ENCODE results near the gene NR2E3.
"Not testable (repeated sequence)": the region's sequence is repeated elsewhere in the genome, so short reads cannot be mapped to it uniquely, and the experiment has no call there.

The NR2E3 gene

DNA sequence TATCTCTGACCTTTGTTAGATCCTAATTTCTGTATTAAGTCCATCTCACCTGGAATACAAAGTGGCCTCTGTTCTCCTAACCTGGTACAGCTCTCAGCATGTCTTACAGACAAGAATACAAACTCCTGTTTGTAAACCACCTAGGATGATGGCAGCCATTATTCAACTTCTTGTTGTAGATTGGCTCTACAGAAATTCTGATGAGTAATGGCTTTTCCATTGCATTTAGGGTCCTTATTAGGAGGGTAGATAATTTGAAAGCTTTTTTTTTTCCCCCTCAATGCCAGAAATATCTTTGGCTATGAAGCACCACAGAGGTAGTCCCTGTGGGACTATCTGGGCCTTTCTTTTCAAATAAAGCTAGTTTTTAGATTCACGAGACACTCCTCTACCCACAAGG lies 9.8 kb downstream of the NR2E3 start:
- DNase-seq, result no peak

DNA sequence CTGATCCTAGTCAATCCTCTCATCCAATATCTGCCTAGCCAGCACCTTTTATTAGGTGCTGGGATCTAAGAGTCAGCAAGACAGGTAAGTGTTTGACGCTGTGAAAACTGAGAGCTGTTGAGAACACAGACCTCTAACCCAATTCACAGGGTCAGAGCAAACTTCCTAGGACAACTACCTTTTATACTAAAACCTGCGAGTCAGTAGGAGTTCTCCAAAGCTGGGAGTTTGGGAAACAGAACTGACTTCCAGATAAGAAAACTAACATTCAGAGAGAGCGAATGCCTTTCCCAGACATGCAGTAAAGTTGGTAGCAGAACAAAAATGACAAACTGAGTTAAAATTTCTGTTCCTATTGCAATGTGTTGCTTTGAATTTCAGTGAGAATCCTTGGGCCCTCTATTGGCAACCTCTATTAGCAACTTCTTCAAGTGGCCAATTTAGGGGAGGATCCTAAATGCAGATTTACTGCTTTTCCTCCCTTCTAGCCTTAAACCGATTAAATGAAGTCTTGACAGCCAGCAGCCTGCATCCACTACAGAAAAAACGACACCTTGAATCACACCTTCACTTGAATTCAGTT lies 11.3 kb downstream of the NR2E3 start:
- DNase-seq, result no peak

DNA sequence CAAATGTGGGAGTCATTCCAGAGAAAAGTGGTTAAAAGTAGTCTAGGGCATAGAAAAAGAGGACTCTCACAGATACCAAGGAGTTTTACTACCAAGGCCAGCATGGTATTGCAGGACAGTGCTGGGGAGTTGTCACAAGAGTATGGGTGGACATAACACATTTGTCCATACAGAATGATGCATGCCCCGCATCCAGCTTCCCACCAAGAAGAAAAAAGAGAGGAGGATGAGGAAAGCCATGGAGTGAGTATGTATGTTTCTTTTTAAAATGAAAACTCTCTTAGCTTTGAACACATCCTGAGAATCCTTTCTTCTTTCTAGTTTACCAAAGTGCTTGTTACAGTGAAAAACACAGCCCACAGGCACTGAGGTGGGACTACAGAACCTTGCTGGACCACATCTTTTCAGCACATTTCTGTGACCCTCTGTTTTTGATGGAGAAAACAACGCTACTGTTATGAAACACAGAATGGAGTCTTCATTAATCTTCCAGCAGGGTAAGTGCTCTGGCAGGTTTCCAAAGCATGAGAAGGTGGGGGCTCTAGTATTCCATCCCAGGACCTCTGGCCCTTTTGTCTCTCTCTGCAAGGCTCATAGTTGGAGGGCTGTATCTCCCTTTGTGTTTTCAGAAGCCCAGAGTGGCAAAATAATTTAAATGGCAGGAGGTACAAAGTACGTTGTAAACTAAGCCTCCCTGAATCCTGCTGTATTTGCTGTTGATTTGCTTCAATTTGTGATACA lies 12.7 kb downstream of the NR2E3 start:
- no peak for DNase-seq

DNA sequence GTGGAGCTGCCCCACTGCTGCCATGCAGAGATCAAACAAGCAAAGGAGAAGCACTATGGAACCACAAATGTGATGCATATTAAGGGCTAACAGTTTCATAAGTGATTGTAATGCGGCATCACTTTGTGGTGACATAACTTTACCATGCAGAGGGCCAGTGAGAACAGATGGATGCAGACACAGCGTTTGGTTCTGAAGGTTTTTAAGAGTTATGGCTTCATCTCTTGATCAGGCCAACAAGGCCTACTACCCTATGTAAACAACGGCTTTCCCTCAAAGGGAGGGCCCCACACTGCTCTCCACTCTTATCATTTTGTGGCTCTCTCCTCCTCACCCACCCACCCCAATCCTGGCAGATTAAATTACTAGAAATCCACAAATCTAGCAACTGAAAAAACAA lies 13.4 kb downstream of the NR2E3 start:
- no peak for DNase-seq

DNA sequence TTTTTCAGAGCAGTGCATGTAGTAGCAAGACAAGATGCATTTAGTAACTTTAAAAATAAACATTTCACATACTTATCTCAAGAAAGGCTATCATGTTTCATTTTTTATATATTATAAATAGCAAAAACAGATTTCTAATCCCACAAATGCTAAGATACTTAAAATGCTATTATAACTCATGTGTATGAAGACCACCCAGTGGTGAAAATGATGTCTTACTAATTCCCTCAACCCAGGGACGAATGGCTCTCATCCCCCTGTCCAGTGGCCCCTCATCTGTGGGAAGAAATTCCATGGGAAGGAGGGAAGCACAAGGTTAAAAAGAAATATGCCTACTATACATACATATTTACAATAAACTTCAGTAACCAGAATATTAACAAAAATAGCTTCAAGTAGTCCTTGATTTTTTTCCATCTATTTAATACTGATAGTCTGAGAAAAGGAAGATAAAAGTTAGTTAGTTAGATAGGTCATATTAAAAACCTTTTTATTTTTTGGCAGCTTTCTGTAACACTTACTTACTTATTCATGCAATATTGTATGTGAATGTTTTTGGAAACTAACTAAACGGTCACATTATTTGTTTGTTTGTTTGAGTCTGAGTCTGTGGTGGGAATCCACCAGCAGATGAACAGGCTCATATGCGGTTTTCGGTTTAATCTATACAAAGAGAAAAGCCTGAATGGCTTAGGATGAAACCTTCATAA lies 14.8 kb downstream of the NR2E3 start:
- no peak for DNase-seq

DNA sequence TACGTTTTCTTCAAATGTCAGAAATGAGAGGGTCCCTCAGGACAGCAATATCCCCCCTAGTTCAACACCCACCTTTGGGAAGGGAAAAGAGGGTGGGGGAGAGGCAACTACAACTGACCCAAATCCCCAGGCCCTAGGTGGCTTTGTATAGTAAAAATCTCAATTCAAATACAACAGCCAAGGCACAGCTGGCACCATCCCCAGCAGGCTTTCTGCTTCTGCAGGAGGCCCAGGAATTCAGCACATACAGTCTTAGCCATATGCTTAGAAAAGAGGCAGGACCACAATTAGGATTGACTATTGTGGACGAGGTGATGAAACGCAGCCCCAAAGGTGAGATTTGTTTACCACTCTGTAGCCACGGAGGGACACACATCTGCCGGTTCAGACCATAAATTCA lies 15.8 kb downstream of the NR2E3 start:
- DNase-seq, result no peak

DNA sequence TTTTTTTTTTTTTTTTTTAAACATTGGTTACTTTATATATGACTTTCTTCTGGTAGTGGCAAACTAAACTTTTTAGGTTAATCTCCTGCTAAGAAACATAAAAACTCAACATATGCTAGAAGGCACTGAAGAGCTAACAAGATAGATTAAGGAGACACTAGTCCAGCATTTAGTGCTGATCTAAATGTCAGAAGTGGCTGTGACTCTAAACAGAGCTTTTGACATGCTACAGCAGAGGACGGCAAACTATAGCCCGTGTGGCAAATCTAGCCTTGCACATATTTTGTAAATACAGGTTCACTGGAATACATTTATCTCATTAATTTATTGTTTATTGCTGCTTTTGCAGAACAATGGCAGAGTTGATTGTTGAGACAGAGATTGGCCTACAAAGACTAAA lies 20.6 kb downstream of the NR2E3 start:
- DNase-seq, result no peak

DNA sequence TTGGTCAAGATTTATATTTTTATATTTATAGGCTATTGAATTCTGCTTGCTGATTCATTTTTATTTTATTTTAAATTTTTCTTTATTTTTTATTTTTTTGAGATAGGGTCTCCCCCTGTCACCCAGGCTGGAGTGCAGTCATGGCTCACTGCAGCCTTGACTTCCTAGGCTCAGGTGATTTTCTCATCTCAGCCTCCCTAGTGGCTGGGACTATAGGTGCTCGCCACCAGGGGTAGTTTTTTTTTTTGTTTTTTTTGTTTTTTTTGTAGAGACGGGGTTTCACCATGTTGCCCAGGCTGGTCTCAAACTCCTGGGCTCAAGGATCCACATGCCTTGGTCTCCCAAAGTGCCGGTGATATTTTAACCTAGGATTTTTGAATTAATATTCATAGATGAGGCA lies 31.2 kb downstream of the NR2E3 start:
- no peak for DNase-seq

DNA sequence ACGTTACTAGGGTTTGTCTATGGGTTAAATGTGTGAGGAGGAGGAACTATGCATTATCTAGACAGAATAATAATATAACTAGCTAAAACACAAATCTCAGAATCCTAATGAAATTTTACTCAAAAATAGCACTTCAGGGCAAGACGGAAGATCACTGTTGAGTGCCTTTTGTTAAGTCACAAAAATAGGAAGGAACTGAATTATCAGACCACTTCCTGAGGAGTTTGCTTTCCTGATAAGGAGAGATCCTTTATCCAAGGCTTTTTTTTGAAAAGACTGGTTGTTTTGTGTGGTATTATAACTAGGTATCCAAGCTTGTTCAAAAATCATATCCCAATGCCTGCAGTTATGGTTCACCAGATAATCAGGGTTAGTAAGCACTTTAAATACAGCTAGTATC lies 34.6 kb downstream of the NR2E3 start:
- DNase-seq, result no peak

DNA sequence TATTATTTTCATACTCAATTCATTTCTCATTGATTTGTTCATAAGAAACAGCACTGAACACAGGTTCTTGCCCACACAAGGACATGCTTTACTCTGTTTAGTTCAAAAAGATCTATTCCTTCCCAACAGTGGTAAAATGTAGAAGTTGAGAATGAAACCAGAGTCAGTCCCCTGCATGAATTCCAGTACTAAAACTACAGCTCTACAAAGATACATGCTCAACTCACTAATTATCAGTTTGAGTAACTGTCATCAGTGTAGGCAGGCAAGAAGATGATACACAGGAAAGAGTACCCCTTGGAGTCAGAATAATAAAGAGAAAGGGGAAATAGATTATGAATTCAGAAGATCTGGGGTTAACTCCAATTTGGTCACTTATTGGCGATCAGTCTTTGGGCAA lies 43.2 kb downstream of the NR2E3 start:
- DNase-seq, result no peak

DNA sequence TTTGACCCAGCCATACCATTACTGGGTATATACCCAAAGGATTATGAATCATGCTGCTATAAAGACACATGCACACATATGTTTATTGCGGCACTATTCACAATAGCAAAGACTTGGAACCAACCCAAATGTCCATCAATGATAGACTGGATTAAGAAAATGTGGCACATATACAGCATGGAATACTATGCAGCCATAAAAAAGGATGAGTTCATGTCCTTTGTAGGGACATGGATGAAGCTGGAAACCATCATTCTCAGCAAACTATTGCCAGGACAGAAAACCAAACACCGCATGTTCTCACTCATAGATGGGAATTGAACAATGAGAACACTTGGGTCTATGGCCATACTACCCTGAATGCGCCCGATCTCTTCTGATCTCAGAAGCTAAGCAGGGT lies 47.9 kb downstream of the NR2E3 start:
- DNase-seq, result not testable (repeated sequence)

All from DMS79 (cell line).